Measurements from ENCODE around the gene RBBP5.

Gene RBBP5

GRCh38 chr1:205109711-205110110 is 12.1 kb downstream of the RBBP5 start:
- no peak for DNase-seq (ENCODE audit: low read depth)
- H3K4me3 ChIP-seq (replicated peaks; ENCODE audit: low read depth, low read length), result no peak overlapping the region
- TF ChIP-seq, protein P1, sequence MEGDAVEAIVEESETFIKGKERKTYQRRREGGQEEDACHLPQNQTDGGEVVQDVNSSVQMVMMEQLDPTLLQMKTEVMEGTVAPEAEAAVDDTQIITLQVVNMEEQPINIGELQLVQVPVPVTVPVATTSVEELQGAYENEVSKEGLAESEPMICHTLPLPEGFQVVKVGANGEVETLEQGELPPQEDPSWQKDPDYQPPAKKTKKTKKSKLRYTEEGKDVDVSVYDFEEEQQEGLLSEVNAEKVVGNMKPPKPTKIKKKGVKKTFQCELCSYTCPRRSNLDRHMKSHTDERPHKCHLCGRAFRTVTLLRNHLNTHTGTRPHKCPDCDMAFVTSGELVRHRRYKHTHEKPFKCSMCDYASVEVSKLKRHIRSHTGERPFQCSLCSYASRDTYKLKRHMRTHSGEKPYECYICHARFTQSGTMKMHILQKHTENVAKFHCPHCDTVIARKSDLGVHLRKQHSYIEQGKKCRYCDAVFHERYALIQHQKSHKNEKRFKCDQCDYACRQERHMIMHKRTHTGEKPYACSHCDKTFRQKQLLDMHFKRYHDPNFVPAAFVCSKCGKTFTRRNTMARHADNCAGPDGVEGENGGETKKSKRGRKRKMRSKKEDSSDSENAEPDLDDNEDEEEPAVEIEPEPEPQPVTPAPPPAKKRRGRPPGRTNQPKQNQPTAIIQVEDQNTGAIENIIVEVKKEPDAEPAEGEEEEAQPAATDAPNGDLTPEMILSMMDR (IDR thresholded peaks at IDR 0.05; ENCODE audit: low read length, missing control alignments), result no peak

DNA sequence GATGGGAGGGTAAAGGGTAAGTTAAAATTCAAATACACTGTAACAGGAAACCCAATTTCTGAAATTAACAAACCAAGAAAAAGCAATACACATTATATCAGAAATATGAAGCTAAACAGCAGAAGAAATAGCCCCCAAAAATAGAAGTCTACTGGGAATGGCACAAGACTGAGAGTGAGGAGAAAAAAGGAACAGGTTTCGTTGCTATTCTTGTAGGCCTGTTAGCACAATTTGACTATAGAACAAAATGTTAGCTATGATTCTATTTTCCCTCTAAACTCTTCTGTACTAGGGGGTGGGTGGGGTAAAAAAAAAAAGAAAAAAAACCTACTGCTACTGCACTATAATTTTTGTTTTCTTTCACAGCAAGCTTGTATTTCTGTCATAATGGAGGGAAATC is 12.5 kb downstream of the RBBP5 start:
- TF ChIP-seq, protein P1 (IDR thresholded peaks at IDR 0.05; ENCODE audit: low read length, missing control alignments), result no peak
- no peak for DNase-seq (ENCODE audit: low read depth)

GRCh38 chr1:205108464-205108863 is 13.3 kb downstream of the RBBP5 start:
- TF ChIP-seq, protein P1 (IDR thresholded peaks at IDR 0.05; ENCODE audit: low read length, missing control alignments), result no peak
- no peak for DNase-seq (ENCODE audit: low read depth)
- no peak overlapping the region for H3K4me3 ChIP-seq (replicated peaks; ENCODE audit: low read depth, low read length)

More for the DNA sequence above, 12.5 kb downstream of the RBBP5 start:
- H3K4me3 ChIP-seq (replicated peaks; ENCODE audit: low read depth, low read length), result no peak overlapping the region

DNA sequence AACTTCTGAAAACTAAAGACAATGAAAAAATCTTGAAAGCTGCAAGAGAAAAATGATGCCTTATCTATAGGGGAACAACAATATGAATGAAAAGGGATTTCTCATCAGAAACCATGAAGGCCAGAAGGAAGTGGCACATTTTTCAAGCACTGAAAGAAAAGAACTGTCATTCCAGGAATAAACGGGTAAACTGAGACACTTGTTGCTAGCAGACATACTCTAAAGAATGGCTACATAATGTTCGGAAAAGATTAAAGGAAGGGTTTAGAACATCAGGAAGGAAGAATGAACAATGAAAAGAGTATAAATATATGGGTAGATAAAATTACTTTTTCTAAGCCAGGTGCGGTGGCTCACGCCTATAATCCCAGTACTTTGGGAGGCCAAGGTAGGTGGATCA is 14.5 kb downstream of the RBBP5 start:
- DNase-seq (ENCODE audit: low read depth), result no peak
- H3K4me3 ChIP-seq (replicated peaks; ENCODE audit: low read depth, low read length), result no peak overlapping the region
- TF ChIP-seq, protein P1 (IDR thresholded peaks at IDR 0.05; ENCODE audit: low read length, missing control alignments), result no peak

DNA sequence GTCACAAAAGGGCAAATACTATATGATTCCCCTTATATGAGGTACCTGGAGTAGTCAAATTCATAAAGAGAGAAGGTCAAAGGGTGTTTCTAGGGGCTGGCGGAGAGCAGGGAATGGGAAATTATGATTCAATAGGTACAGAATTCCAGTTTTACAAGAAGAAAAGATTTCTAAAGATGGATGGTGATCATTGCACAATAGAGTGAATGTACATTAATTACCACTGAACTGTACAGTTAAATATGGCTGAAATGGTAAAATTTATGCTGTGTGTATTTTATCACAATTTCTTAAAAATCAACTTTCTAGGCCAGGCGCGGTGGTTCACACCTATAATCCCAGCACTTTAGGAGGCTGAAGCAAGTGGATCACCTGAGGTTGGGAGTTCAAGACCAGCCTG is 19.4 kb downstream of the RBBP5 start:
- DNase-seq (ENCODE audit: low read depth), result no peak
- TF ChIP-seq, protein P1 (IDR thresholded peaks at IDR 0.05; ENCODE audit: low read length, missing control alignments), result no peak
- no peak overlapping the region for H3K4me3 ChIP-seq (replicated peaks; ENCODE audit: low read depth, low read length)

- TF ChIP-seq, protein P1 (IDR thresholded peaks at IDR 0.05; ENCODE audit: low read length, missing control alignments), result no peak
- no peak for DNase-seq (ENCODE audit: low read depth)
These were observed 23.5 kb downstream of the RBBP5 start for GRCh38 chr1:205098242-205098641.

GRCh38 chr1:205095422-205095821 is 26.4 kb downstream of the RBBP5 start:
- TF ChIP-seq, protein P1 (IDR thresholded peaks at IDR 0.05; ENCODE audit: low read length, missing control alignments), result no peak
- DNase-seq (ENCODE audit: low read depth), result no peak
- H3K4me3 ChIP-seq (replicated peaks; ENCODE audit: low read depth, low read length), result no peak overlapping the region

More at GRCh38 chr1:205098242-205098641, 23.5 kb downstream of the RBBP5 start:
- no peak overlapping the region for H3K4me3 ChIP-seq (replicated peaks; ENCODE audit: low read depth, low read length)
